ENCODE results near the gene KANSL1L. TPM values are rescaled to one million over a fixed set of nuclear protein-coding genes. Genes with fewer than 3 reads are reported as not detected.

The KANSL1L gene
- total RNA-seq, result 19.9 and 22.3 TPM in 2 replicates

GRCh38 chr2:210171309-210172218, at the start of gene KANSL1L:
Gene KANSL1L (minus strand): TSS chr2:210171409. CDS start chr2:210154582, 16,827 bp downstream.

GRCh38 chr2:210002158-210003157, 168.8 kb downstream of the KANSL1L start, which contains the start of gene RPE:
Gene RPE (plus strand): TSS chr2:210002638. CDS start chr2:210002662, 24 bp downstream.

Other genes with a start within 250 kb of the KANSL1L start
- gene RPE, start 168.8 kb downstream of the KANSL1L start, total RNA-seq, result 80.3 and 105 TPM in 2 replicates
- under 0.01 TPM in 1 of 2 replicates, not detected in the other for gene ACADL, start 54.0 kb upstream of the KANSL1L start, total RNA-seq
- gene MYL1, start 143.8 kb upstream of the KANSL1L start, total RNA-seq, result not detected in 2 replicates

Data from placental pericyte (primary cell).